GM18868 (cell line): Measurements from ENCODE around the gene SBNO2.
"Not testable (repeated sequence)": the region's sequence is repeated elsewhere in the genome, so short reads cannot be mapped to it uniquely, and the experiment has no call there.

Experiments
- ATAC-seq: cut with Tn5 transposase; IDR thresholded peaks from one replicate; pipeline ENCODE4 v1.9.1; 2021; ENCODE audit warnings: mild to moderate bottlenecking, moderate library complexity; ENCODE audit not compliant: unreplicated experiment

SBNO2 gene

GRCh38 chr19:1210227-1210538 lies 36.1 kb upstream of the SBNO2 start:
- no peak for ATAC-seq

DNA sequence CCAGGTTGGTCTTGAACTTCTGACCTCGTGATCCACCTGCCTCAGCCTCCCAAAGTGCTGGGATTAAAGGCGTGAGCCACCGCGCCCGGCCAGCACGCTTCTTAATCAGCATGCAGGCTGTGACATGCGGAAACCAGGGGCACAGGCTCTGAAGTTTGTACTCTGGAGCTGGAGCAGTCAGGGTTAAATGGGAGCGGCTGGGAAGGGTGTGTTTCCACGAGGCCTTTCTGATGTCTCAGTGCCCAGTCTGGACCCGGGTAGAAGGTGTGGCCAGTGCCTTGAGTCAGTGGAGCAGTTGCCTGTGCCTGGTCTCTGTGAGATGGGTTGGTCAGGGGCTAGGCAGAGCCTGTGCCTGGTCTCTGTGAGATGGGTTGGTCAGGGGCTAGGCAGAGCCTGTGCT lies 34.8 kb upstream of the SBNO2 start:
- not testable (repeated sequence) for ATAC-seq

DNA sequence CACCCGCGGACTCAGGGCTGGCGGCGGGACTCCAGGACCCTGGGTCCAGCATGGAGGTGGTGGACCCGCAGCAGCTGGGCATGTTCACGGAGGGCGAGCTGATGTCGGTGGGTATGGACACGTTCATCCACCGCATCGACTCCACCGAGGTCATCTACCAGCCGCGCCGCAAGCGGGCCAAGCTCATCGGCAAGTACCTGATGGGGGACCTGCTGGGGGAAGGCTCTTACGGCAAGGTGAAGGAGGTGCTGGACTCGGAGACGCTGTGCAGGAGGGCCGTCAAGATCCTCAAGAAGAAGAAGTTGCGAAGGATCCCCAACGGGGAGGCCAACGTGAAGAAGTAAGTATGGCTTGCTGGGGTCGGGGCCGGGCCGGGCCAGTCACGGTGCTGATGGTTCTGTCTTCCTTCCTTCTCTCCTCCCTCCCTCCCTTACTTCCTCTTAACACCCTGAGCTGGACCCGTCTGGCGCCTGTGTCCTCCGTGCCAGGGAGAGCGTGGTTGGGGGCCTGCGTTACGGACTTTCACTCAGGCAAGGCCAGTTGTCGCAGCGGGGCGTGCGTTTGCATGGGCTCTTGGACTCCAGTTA lies 32.9 kb upstream of the SBNO2 start:
- no peak for ATAC-seq

DNA sequence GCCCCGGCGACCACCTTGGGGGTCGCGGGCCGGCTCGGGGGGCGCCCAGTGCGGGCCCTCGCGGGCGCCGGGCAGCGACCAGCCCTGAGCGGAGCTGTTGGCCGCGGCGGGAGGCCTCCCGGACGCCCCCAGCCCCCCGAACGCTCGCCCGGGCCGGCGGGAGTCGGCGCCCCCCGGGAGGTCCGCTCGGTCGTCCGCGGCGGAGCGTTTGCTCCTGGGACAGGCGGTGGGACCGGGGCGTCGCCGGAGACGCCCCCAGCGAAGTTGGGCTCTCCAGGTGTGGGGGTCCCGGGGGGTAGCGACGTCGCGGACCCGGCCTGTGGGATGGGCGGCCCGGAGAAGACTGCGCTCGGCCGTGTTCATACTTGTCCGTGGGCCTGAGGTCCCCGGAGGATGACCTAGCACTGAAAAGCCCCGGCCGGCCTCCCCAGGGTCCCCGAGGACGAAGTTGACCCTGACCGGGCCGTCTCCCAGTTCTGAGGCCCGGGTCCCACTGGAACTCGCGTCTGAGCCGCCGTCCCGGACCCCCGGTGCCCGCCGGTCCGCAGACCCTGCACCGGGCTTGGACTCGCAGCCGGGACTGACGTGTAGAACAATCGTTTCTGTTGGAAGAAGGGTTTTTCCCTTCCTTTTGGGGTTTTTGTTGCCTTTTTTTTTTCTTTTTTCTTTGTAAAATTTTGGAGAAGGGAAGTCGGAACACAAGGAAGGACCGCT lies 32.2 kb upstream of the SBNO2 start:
- no peak for ATAC-seq

DNA sequence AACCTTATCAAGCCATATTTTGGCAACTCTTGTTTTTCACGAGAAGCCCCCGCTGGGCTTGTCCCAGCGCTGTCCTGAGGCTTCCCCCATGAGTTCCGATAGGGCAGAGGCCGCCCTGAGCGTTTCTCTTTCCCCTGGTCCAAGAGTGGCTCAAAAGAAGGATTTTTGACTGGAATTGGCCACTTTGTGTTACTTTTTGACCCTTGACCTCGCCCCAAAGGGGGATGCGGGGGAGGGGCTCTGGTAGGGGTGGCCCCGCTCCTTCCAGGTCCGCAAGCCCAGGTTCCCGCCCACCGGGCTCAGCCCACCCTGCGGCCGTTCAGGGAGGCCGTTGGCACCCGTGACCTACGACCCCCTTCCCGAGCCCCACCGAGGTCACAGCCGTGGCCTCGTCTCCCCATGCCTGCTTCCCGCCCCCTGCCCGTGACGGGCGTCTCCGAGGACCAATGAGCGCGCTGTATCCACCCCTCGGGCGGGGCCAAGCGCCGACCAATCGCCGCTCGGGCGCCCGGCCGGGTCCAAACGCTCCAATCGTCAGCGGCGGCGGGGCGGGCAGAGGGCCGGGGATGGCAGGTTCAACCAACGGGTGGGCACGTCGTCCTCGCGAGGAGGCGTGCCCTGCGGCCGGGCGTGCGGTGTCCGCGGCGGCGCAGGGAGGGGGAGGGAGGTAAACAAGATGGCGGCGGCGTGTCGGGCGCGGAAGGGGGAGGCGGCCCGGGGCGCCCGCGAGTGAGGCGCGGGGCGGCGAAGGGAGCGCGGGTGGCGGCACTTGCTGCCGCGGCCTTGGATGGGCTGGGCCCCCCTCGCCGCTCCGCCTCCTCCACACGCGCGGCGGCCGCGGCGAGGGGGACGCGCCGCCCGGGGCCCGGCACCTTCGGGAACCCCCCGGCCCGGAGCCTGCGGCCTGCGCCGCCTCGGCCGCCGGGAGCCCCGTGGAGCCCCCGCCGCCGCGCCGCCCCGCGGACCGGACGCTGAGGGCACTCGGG lies 31.3 kb upstream of the SBNO2 start, which contains the start of gene STK11:
TSS of gene STK11 (plus strand) at position 665 of the 986 bp plus-strand sequence. CDS start 1,136 bp downstream, outside the sequence.
- peak; percentile 85 for ATAC-seq

GRCh38 chr19:1200614-1201013 lies 26.5 kb upstream of the SBNO2 start:
- ATAC-seq = not testable (repeated sequence)

- ATAC-seq = no peak
Measured at GRCh38 chr19:1199531-1199930, 25.5 kb upstream of the SBNO2 start.

GRCh38 chr19:1189419-1189818 lies 15.4 kb upstream of the SBNO2 start:
- ATAC-seq = no peak

DNA sequence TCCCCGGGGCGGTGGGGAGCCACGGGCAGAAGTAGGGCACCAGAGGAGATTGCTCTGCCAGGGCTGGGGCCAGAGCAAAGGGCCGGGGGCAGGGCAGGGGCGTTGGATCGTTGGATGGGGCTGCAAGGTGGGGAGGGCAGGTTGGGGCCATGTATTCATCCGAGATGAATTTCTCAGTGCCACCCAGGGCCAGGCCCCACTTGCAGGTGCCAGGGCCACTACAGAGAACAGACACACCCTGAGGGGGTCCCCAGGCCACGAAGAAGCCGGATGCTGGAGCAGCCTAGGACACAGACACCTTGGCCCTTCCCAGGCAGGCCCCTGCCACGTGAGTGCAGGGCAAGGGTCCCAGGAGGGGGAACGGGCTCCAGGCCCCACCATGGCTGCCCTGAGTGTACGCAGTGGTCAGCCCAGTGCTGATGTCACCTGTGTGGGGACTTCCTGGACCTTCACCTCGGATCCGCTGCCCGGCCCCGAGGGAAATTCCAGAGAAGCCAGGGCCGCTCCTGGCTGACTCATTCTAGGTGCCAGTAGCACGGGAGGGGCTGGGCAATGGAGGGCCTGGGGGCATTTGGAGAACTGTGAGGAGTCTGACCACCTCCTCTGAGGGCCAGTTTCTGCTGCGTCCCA lies 9.6 kb upstream of the SBNO2 start:
- ATAC-seq = no peak

- ATAC-seq = no peak
Measured at GRCh38 chr19:1182727-1183126, 8.7 kb upstream of the SBNO2 start.

- no peak for ATAC-seq
Measured at GRCh38 chr19:1182068-1182467, 8.0 kb upstream of the SBNO2 start.

- no peak for ATAC-seq
Measured at GRCh38 chr19:1181606-1182005, 7.5 kb upstream of the SBNO2 start.

GRCh38 chr19:1177322-1178114 lies 3.5 kb upstream of the SBNO2 start:
- no peak for ATAC-seq

DNA sequence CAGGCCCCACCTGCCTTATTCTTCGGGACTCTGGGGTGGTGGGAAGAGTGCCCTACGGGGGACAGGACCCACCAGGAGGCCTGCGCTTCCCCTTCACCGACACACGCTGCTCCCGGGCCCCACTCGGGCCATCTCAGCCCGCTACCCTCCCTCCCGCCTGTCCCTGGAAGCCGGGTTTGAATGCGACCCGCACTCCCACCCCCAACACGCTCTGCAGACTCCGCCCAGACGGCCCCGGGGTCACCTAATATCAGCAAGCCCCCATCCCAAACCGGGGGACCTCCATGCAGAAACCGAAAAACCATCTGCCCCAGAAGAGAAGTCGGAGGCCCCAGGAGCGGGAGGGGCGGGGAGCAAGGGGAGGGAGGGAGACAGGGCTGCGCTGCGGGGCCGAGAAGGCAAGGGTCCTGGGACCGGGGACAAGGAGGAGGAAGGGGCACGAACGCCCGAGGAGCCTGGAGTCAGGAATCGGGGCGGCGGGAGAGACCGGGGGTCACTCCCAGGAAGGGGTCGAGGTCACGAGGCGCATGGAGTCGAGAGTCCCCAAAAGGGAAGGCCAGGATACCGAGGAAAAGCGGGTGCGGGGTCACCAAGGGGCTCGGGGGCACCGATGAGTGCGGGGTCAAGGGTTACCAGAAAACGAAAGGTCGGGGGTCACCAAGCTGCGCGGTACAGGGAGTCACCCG lies 766 bp downstream of the SBNO2 start:
- no peak for ATAC-seq

- ATAC-seq = no peak
Measured at GRCh38 chr19:1172353-1173158, 1.5 kb downstream of the SBNO2 start.

DNA sequence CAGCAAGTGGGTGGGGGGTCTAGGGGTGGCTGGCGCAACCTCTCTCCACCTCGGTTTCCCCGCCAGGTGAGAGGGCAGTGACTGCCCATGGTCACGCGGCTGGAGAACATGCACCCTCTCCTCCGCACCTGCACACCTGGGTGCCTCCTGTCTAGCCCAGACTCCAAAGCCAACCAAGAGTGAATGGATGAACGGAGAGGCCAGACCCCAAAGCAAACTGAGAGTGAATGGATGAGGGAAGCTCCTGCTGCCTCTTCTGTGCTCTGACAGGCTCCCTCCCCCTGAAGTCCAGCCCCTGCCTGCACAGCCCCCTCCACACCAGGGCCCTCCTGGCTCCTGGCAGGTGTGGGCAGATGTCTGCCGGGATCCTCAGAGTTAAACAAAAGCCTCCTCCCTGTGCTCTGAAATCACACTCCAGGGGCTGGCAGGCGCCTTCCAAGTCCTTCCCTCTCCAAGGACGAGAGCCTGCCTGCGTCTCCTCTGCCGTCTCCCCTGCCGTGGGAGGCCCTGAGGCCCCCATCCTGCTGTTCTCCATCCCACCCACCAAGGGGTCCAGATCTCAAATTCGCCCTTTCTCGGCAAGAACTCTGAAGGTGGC lies 2.2 kb downstream of the SBNO2 start:
- no peak for ATAC-seq

DNA sequence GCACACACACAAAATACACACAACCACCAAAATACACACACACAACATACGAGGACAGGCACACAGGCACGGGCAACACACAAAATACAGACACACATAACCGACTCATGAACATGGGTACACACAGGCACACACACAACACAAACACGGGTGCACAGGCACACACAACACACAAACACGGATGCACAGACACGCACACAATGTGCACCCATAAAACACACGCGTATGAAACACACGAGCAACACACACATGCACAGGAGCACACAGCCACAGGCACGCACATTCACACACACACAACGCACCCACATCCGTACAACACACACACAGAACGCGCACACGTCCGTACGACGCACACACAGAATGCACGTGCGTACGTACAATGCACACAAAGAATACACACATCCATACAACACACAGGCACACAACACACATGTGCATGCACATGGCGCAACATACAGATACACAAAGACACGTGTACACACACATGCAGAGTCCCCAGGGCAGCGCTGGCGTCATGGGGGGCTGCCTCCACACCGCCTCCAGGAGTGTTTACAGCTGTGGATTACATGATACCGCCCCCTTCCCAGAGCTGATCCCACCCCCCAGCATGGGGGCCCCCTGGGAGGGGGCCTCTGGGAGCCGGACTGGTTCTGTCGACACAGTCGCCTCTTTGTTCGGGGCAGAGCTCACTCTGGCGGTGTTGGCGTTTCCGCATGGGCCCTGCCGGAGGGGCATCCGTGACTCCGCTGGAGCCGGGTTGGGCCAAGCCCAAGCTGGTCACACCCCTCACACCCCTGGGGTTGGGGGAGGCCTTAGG lies 2.9 kb downstream of the SBNO2 start:
- no peak for ATAC-seq
